Measurements from ENCODE around the gene TRPM3. TPM values are rescaled to one million over a fixed set of nuclear protein-coding genes. Genes with fewer than 3 reads are reported as not detected.

TRPM3 gene
- total RNA-seq, 1 experiment from 2014 or later: not detected

GRCh38 chr9:70563431-70564204 is 557.8 kb downstream of the TRPM3 start:
- ChIA-PET POLR2A (ENCODE audit: unreplicated experiment) (no interaction called here), CTCF (no interaction called here)
- TF ChIP-seq EZH2 (IDR thresholded peaks at IDR 0.05; ENCODE audit: low read length, unreplicated experiment): no peak
- intact Hi-C loops (cut with micrococcal nuclease): no loop called here
- Histone ChIP-seq H4K20me1 (ENCODE audit: low read length) (no peaks in the 10 kb centered on the region), H3K27me3 (ENCODE audit: low read length) (peaks cover 9% of the 10 kb centered on the region; the same call in 1 of the 2 replicates), H3K9me3 (ENCODE audit: low read length) (no peaks in the 10 kb centered on the region), H3K9me2 (replicated peaks; ENCODE audit: low read length) (no peaks in the 10 kb centered on the region), H3K4me1 (ENCODE audit: insufficient read depth, low read length) (no peaks in the 10 kb centered on the region), H3K36me3 (ENCODE audit: low read depth, low read length) (no peaks in the 10 kb centered on the region), H3F3A (ENCODE audit: low read length, unreplicated experiment) (no peaks in the 10 kb centered on the region), H3K27ac (ENCODE audit: low read length) (no peak overlapping the region), H3K79me2 (ENCODE audit: low read length) (no peaks in the 10 kb centered on the region), H2AFZ (ENCODE audit: low read length) (no peak overlapping the region), H3K4me2 (ENCODE audit: low read length) (no peak overlapping the region), H3K4me3 (ENCODE audit: low read length) (no peak overlapping the region), H3K9ac (ENCODE audit: low read length) (no peak overlapping the region)
- DNase-seq (no peak), ATAC-seq (no peak)
- no TSS peak for BruUV-seq (replicated peaks)

DNA sequence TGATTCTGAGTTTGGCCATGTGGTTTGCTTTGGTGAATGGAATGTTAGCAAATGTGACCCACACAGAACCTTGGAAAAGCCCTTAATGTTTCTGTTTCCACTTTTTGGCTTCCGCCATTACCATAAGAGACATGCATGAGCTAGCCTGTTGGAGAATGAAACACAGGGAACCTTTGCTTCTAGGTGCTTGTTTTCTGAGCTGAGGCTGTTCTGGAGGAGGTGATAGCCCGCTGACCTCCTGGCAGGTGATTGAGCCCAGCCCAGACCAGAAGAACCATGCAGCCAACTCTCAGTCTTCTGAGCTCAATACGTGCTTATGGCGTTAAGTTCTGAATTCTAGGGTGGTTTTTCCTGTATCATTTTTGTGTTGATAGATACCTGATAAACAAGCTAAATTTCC is 558.4 kb downstream of the TRPM3 start:
- Histone ChIP-seq H3K4me3 (ENCODE audit: low read length) (no peak overlapping the region), H3K9me3 (ENCODE audit: low read length) (no peaks in the 10 kb centered on the region), H3K36me3 (ENCODE audit: low read depth, low read length) (no peaks in the 10 kb centered on the region), H3F3A (ENCODE audit: low read length, unreplicated experiment) (no peaks in the 10 kb centered on the region), H3K9me2 (replicated peaks; ENCODE audit: low read length) (no peaks in the 10 kb centered on the region), H3K4me2 (ENCODE audit: low read length) (no peak overlapping the region), H3K27me3 (ENCODE audit: low read length) (peaks cover 9% of the 10 kb centered on the region; the same call in 1 of the 2 replicates), H3K27ac (ENCODE audit: low read length) (no peak overlapping the region), H3K9ac (ENCODE audit: low read length) (no peak overlapping the region), H3K4me1 (ENCODE audit: insufficient read depth, low read length) (no peaks in the 10 kb centered on the region), H4K20me1 (ENCODE audit: low read length) (no peaks in the 10 kb centered on the region), H3K79me2 (ENCODE audit: low read length) (no peaks in the 10 kb centered on the region), H2AFZ (ENCODE audit: low read length) (no peak overlapping the region)
- TF ChIP-seq EZH2 (IDR thresholded peaks at IDR 0.05; ENCODE audit: low read length, unreplicated experiment): no peak
- no peak for TF ChIP-seq EZH2phosphoT487 (IDR thresholded peaks at IDR 0.05; ENCODE audit: borderline replicate concordance, low read length)
- TF ChIP-seq CTCF (conservative IDR thresholded peaks at IDR 0.05; ENCODE audit: low read depth, low read length): no peak
- no peak for DNase-seq
- ChIA-PET POLR2A (ENCODE audit: unreplicated experiment) (no interaction called here), CTCF (no interaction called here)
- intact Hi-C loops (cut with micrococcal nuclease): no loop called here
- no TSS peak for BruUV-seq (replicated peaks)
- no peak for ATAC-seq

- CTCF ChIA-PET: no interaction called here
- Histone ChIP-seq H3K27me3 (ENCODE audit: low read length) (no peaks in the 10 kb centered on the region; the same call in 1 of the 2 replicates), H3K4me1 (ENCODE audit: insufficient read depth, low read length) (no peaks in the 10 kb centered on the region), H3K27ac (ENCODE audit: low read length) (no peak overlapping the region), H3K4me3 (ENCODE audit: low read length) (no peak overlapping the region), H2AFZ (ENCODE audit: low read length) (no peak overlapping the region), H3K9me3 (ENCODE audit: low read length) (no peaks in the 10 kb centered on the region), H3K36me3 (ENCODE audit: low read depth, low read length) (no peaks in the 10 kb centered on the region), H3K9ac (ENCODE audit: low read length) (no peak overlapping the region), H3K9me2 (replicated peaks; ENCODE audit: low read length) (no peaks in the 10 kb centered on the region), H3F3A (ENCODE audit: low read length, unreplicated experiment) (no peaks in the 10 kb centered on the region), H3K4me2 (ENCODE audit: low read length) (no peak overlapping the region), H4K20me1 (ENCODE audit: low read length) (no peaks in the 10 kb centered on the region), H3K79me2 (ENCODE audit: low read length) (no peaks in the 10 kb centered on the region)
- no TSS peak for BruUV-seq (replicated peaks)
- no peak for ATAC-seq
- POLR2A ChIA-PET (ENCODE audit: unreplicated experiment): no interaction called here
- TF ChIP-seq EZH2phosphoT487 (IDR thresholded peaks at IDR 0.05; ENCODE audit: borderline replicate concordance, low read length): no peak
- TF ChIP-seq CTCF (conservative IDR thresholded peaks at IDR 0.05; ENCODE audit: low read depth, low read length): no peak
- no peak for TF ChIP-seq EZH2 (IDR thresholded peaks at IDR 0.05; ENCODE audit: low read length, unreplicated experiment)
- DNase-seq: no peak
- intact Hi-C loops (cut with micrococcal nuclease): no loop called here
Measured at GRCh38 chr9:70561786-70562395, 559.5 kb downstream of the TRPM3 start.

Measured in PC-3 (cell line).